H1 (cell line): ENCODE measurements around the gene SUPT4H1. TPM values are rescaled to one million over a fixed set of nuclear protein-coding genes. Genes with fewer than 3 reads are reported as not detected.
"Not testable (repeated sequence)": the region's sequence is repeated elsewhere in the genome, so short reads cannot be mapped to it uniquely, and the experiment has no call there.

Experiments
- CTCF ChIA-PET: fragments of 300-600 bp; sonication (Branson Sonifier 250); formaldehyde crosslinking; loops from one replicate; lab custom pipeline; 2021; ENCODE audit not compliant: partially characterized antibody; lab: Charles Lee
- POLR2A ChIA-PET: fragments of 300-600 bp; sonication (Branson Sonifier 250); formaldehyde crosslinking; loops from one replicate; lab custom pipeline; 2021; ENCODE audit warnings: inconsistent platforms; ENCODE audit not compliant: partially characterized antibody; lab: Charles Lee
- DNase-seq, 2 experiments: peaks; one replicate each; pipeline versions ENCODE4 v3.0.0 to v3.0.0-alpha.2; 2010 to 2022; ENCODE audit warnings: low spot score in 2 of 2, low read depth in 1 of 2, mixed read lengths in 1 of 2
- FAIRE-seq: peaks from 2 replicates; lab custom pipeline; 2011; peaks lifted over from hg19 to GRCh38; lab: Jason Lieb, UNC
- H2AFZ ChIP-seq: 2 replicates; pipeline ENCODE4 v1.8.1; 2012; ENCODE audit warnings: low read length, inconsistent platforms
- H2AK5ac ChIP-seq: 2 replicates; pipeline ENCODE4 v1.6.1; 2013; ENCODE audit warnings: low read depth, low read length
- H2BK120ac ChIP-seq: replicated peaks from 2 replicates; pipeline ENCODE3; 2013; ENCODE audit warnings: low read depth, low read length, inconsistent platforms
- H2BK12ac ChIP-seq: 2 replicates; pipeline ENCODE4 v1.6.1; 2013; ENCODE audit warnings: low read depth, low read length
- H2BK15ac ChIP-seq: 2 replicates; pipeline ENCODE4 v1.6.1; 2013; ENCODE audit warnings: low read length
- H2BK20ac ChIP-seq: 2 replicates; pipeline ENCODE4 v1.6.1; 2013; ENCODE audit warnings: low read length
- H2BK5ac ChIP-seq: 2 replicates; pipeline ENCODE4 v1.6.1; 2013; ENCODE audit warnings: low read depth, low read length
- H3K14ac ChIP-seq: 2 replicates; pipeline ENCODE4 v1.6.1; 2013; ENCODE audit warnings: inconsistent platforms; ENCODE audit not compliant: insufficient read length
- H3K18ac ChIP-seq: 2 replicates; pipeline ENCODE4 v1.6.1; 2013; ENCODE audit warnings: low read length; ENCODE audit errors: extremely low read depth
- H3K23ac ChIP-seq: 2 replicates; pipeline ENCODE4 v1.6.1; 2013; ENCODE audit warnings: inconsistent platforms; ENCODE audit not compliant: insufficient read length
- H3K23me2 ChIP-seq: 2 replicates; pipeline ENCODE4 v1.6.1; 2013; ENCODE audit warnings: low read depth, low read length
- H3K27ac ChIP-seq: 2 replicates; pipeline ENCODE4 v1.6.1; 2011; ENCODE audit warnings: low read depth, low read length, inconsistent platforms
- H3K27me3 ChIP-seq, 4 experiments: replicated peaks in 1 of 4; 1 replicate in 1 of 4; 2 replicates in 3 of 4; pipeline versions ENCODE4 v1.6.1 to v1.8.1; 2011 to 2013; ENCODE audit warnings: low read length in 3 of 4, mild to moderate bottlenecking in 3 of 4, inconsistent platforms in 2 of 4, mixed read lengths in 2 of 4, moderate library complexity in 1 of 4; ENCODE audit not compliant: control insufficient read depth in 3 of 4, insufficient read depth in 3 of 4; ENCODE audit errors: extremely low read depth in 1 of 4
- H3K36me3 ChIP-seq, 4 experiments: 2 replicates each; pipeline versions ENCODE4 v1.6.1 to v1.8.1; 2011 to 2013; ENCODE audit warnings: mild to moderate bottlenecking in 4 of 4, low read length in 3 of 4, moderate library complexity in 2 of 4, control low read depth in 1 of 4, inconsistent platforms in 1 of 4; ENCODE audit not compliant: insufficient read depth in 4 of 4, control insufficient read depth in 2 of 4
- H3K4ac ChIP-seq: replicated peaks from 2 replicates; pipeline ENCODE3; 2013; ENCODE audit warnings: low read length, low read depth, mixed read lengths, inconsistent platforms; ENCODE audit not compliant: insufficient read length
- H3K4me1 ChIP-seq, 4 experiments: replicated peaks in 1 of 4; 1 replicate in 1 of 4; 2 replicates in 3 of 4; pipeline versions ENCODE4 v1.6.1 to v1.8.1; 2011 to 2013; ENCODE audit warnings: low read length in 3 of 4, inconsistent platforms in 2 of 4, mixed read lengths in 1 of 4; ENCODE audit not compliant: insufficient read depth in 4 of 4, control insufficient read depth in 3 of 4
- H3K4me2 ChIP-seq, 2 experiments: 2 replicates each; pipeline versions ENCODE4 v1.6.1 to v1.8.1; 2011 to 2013; ENCODE audit warnings: low read depth in 2 of 2, low read length in 2 of 2, control low read depth in 1 of 2, inconsistent platforms in 1 of 2, mild to moderate bottlenecking in 1 of 2; ENCODE audit not compliant: insufficient read depth in 1 of 2
- H3K4me3 ChIP-seq, 4 experiments: fragments of 200-600, 300-600 bp in 1 of 4; sonication (generic), shearing (Covaris generic), sonication (Bioruptor Twin) in 1 of 4; 2 replicates each; pipeline versions ENCODE4 v1.5.1 to v1.8.1; 2011 to 2016; ENCODE audit warnings: low read length in 4 of 4, low read depth in 3 of 4, control low read depth in 2 of 4, inconsistent platforms in 2 of 4, mild to moderate bottlenecking in 2 of 4, mixed read lengths in 1 of 4, moderate library complexity in 1 of 4; ENCODE audit not compliant: insufficient read depth in 2 of 4; ENCODE audit errors: extremely low read depth in 1 of 4
- H3K56ac ChIP-seq: replicated peaks from 2 replicates; pipeline ENCODE3; 2013; ENCODE audit warnings: low read depth, mild to moderate bottlenecking, mixed read lengths, low read length, inconsistent platforms; ENCODE audit not compliant: insufficient read length
- H3K79me1 ChIP-seq: 2 replicates; pipeline ENCODE4 v1.6.1; 2013; ENCODE audit warnings: low read depth, low read length, control low read depth
- H3K79me2 ChIP-seq, 2 experiments: 2 replicates each; pipeline versions ENCODE4 v1.6.1 to v1.8.1; 2012 to 2013; ENCODE audit warnings: low read length in 2 of 2, mild to moderate bottlenecking in 2 of 2, inconsistent platforms in 1 of 2; ENCODE audit not compliant: insufficient read depth in 2 of 2, control insufficient read depth in 1 of 2
- H3K9ac ChIP-seq, 4 experiments: replicated peaks in 1 of 4; 1 replicate in 1 of 4; 2 replicates in 3 of 4; pipeline versions ENCODE4 v1.6.1 to v1.8.1; 2011 to 2013; ENCODE audit warnings: low read depth in 3 of 4, low read length in 3 of 4, control low read depth in 2 of 4, mild to moderate bottlenecking in 2 of 4, moderate library complexity in 2 of 4, inconsistent platforms in 1 of 4; ENCODE audit errors: extremely low read depth in 1 of 4
- H3K9me3 ChIP-seq, 2 experiments: 2 replicates each; pipeline versions ENCODE4 v1.6.1 to v1.8.1; 2012 to 2013; ENCODE audit warnings: mild to moderate bottlenecking in 2 of 2, moderate library complexity in 2 of 2, control low read depth in 1 of 2, inconsistent platforms in 1 of 2, low read depth in 1 of 2, low read length in 1 of 2, mixed read lengths in 1 of 2; ENCODE audit not compliant: insufficient read depth in 2 of 2
- H4K20me1 ChIP-seq, 2 experiments: replicated peaks in 1 of 2; 2 replicates each; pipeline versions ENCODE3 to v1.8.1; 2011 to 2013; ENCODE audit warnings: inconsistent platforms in 2 of 2, low read length in 2 of 2, mild to moderate bottlenecking in 1 of 2; ENCODE audit not compliant: insufficient read depth in 2 of 2, control insufficient read depth in 1 of 2
- H4K5ac ChIP-seq: 2 replicates; pipeline ENCODE4 v1.6.1; 2013; ENCODE audit warnings: low read length, low read depth, mixed read lengths, inconsistent platforms; ENCODE audit not compliant: insufficient read length
- H4K8ac ChIP-seq: 2 replicates; pipeline ENCODE4 v1.8.0; 2013; ENCODE audit warnings: mild to moderate bottlenecking, moderate library complexity, low read length, inconsistent platforms; ENCODE audit not compliant: insufficient read depth; ENCODE audit errors: extremely low read depth
- H4K91ac ChIP-seq: replicated peaks from 2 replicates; pipeline ENCODE3; 2013; ENCODE audit warnings: low read length, mixed read lengths, inconsistent platforms; ENCODE audit not compliant: insufficient read length
- whole genome bisulfite sequencing, 2 experiments: shearing (Covaris generic) in 1 of 2; methylation state at CpG; one replicate each; pipeline versions ENCODE4 v1.1.6 to v1.1.7; 2013 to 2015; ENCODE audit warnings: low lambda C conversion rate in 2 of 2, mixed read lengths in 2 of 2, inconsistent platforms in 1 of 2, low coverage in 1 of 2, missing lambda C conversion rate in 1 of 2; ENCODE audit not compliant: insufficient replicate concordance in 2 of 2, insufficient coverage in 1 of 2, insufficient read length in 1 of 2; ENCODE audit errors: extremely low coverage in 1 of 2, missing lambda C conversion rate in 1 of 2; 5-methylcytosine and 5-hydroxymethylcytosine counted together
- polyA plus RNA-seq, 7 experiments: library from polyadenylated mRNA; depleted of rRNA in 3 of 7; stranded (reverse) in 5 of 7; unstranded in 2 of 7; fragments of >200 nt in 5 of 7; fragments of 200-250 nt in 2 of 7; gene quantifications; 1 replicate in 5 of 7; 2 replicates in 1 of 7; 4 replicates in 1 of 7; pipeline versions ENCODE4 v1.2.1 to v1.2.3, GENCODE V29; 2011 to 2013; ENCODE audit warnings: missing spikeins in 2 of 7, mixed read lengths in 2 of 7
- total RNA-seq: library from RNA; stranded (reverse); fragmentation: NEBNext Ultra II Directional; extraction: Animal tissue kit (Norgen Biotek cat#: 25700); gene quantifications from 2 replicates; pipeline ENCODE4 v1.2.1, GENCODE V29; 2021

SUPT4H1 gene
- total and polyA plus RNA-seq, 2 of the 8 experiments (the other 6 are each of a cell fraction or from before 2014, with no cell fraction given): 112 to 143 TPM

DNA sequence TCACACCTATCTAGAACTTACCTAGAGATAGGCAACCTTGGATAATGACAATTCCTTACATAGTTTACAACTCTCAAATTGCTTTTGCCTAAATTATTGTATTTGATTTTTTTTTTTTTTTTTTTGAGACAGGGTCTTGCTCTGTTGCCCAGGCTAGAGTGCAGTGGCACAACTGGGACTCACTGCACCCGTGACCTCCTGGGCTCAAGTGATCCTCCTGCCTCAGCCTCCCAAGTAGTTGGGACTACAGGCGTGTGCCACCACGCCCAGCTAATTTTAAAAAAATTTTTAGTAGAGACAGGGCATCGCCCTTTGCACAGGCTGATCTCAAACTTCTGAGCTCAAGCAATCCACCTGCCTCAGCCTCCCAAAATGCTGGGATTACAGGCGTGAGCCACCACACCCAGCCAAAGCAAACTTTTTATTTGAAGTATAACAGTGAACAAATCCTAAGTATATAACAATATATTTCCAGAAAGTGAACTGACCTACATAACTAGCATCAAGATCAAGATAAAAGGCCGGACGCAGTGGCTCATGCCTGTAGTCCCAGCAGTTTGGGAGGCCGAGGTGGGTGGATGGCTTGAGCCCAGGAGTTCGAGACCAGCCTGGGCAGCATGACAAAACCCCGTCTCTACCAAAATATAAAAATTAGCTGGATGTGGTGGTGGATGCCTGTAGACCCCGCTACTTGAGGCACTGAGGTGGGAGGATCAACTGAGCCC, 10.7 kb downstream of the SUPT4H1 start:
- H3K79me1 ChIP-seq, H3K23ac ChIP-seq, DNase-seq, H3K18ac ChIP-seq, H3K23me2 ChIP-seq, H4K20me1 ChIP-seq, H3K56ac ChIP-seq, H3K4me2 ChIP-seq, H4K8ac ChIP-seq, H3K9ac ChIP-seq, H3K14ac ChIP-seq, H3K9me3 ChIP-seq, H2BK5ac ChIP-seq, H3K79me2 ChIP-seq, H3K4me3 ChIP-seq, H3K27me3 ChIP-seq, FAIRE-seq, H3K4ac ChIP-seq, H2BK12ac ChIP-seq, H2AK5ac ChIP-seq, H3K27ac ChIP-seq, H4K91ac ChIP-seq, H4K5ac ChIP-seq, H2AFZ ChIP-seq, H2BK20ac ChIP-seq, H2BK15ac ChIP-seq, H2BK120ac ChIP-seq: not testable (repeated sequence)
- CTCF ChIA-PET: interaction anchor here (0.6 to 18.5 kb wide), 7 partner anchors 14 to 507 kb away, joined by 3 to 384 read pairs (median 6); partner anchors contain the start of genes RNF43 and TSPOAP1
- Histone ChIP-seq H3K4me1 (peaks cover 4 to 24% (median 19%) of the 10 kb centered on the region in 4 experiments), H3K36me3 (peaks cover 3 to 21% (median 16%) of the 10 kb centered on the region in 4 experiments; a peak in 6 of 8 replicates)
- POLR2A ChIA-PET: interaction anchor here (0.6 to 11.3 kb wide), 7 partner anchors 10 to 86 kb away, joined by 3 to 149 read pairs (median 6); partner anchors contain the start of genes SUPT4H1 and TSPOAP1
- 91% methylated on average over 11 of the region's 11 CpGs; no CpG with 5 or more reads in 1 of the 2 experiments for WGBS, 2 experiments
